ENCODE data around the gene RNF32.
"Not testable (repeated sequence)": the region's sequence is repeated elsewhere in the genome, so short reads cannot be mapped to it uniquely, and the experiment has no call there.

The RNF32 gene

DNA sequence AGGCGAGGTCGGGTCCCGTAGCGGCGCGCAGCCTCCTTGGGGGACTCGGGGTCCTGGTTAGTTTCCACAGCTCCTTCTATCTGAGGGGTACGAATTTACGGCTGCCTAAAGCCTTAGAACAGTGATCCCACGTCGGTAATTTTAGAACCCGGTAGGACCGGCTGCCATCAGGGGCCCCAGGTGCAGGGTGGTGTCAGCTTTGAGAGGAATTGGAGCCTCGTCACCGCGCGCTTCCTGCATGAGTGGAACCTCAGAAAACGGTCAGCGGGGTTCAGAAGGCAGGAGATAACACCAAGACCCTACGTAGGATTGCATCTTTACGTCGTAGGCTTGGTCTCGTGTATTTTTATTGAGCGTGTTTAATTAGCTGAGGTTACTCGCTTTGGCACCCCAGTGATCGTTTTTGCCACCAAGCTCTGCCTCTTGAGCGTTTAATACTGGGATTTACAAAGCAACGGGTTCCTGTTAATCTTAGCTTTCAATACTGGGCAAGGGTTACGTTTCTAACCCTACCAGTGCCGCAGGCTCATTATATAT, 443 bp downstream of the RNF32 start:
- in situ Hi-C loops (cut with MboI; ENCODE audit: low sequenced_read_pairs), result no loop called here

DNA sequence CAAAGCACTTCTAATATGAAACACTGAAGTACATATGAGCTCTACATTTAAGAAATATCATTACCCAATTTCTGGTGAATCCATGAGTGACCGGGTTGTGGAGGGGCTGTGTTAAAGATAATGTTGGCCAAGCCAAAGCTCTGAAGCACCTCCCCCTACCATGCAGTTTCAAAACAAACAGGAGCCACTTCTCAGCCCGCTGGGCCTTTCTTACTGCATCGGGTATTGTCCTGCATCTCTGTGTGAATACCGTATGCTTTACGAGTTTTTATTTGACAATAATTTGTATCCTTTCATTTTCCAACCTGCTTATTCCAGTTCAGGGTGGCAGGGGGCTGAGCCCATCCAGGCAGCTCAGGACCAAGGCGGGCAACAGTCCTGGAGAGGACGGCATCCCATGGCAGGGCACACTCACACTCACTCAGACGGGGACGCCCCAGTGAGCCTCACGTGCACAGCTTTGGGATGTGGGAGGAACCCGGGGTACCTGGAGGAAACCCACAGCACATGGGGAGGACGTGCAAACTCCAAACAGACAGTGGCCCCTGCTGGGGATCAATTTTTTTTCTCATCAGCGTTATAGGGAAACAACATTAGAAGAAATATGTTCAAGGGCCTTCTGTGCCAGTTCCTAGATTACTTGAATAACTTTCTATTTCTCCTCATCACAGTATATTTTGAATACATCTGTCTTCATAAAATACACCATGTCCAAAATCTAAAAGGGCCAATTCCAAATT, 1.9 kb downstream of the RNF32 start:
- in situ Hi-C loops (cut with MboI; ENCODE audit: low sequenced_read_pairs), result no loop called here

DNA sequence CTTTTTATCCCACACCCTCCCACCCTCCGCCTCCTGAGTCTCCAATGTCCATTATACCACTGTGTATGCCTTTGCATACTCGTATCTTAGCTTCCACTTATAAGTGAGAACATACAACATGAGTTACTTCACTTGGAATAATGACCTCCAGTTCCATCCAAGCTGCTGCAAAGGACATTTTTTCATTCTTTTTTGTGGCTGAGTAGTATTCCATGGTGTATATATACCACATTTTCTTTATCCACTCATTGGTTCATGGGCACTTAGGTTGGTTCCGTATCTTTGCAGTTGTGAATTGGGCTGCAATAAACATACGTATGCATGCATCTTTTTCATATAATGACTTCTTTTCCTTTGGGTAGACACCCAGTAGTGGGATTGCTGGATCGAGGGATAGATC, 6.8 kb downstream of the RNF32 start:
- in situ Hi-C loops (cut with MboI; ENCODE audit: low sequenced_read_pairs), result not testable (repeated sequence)

DNA sequence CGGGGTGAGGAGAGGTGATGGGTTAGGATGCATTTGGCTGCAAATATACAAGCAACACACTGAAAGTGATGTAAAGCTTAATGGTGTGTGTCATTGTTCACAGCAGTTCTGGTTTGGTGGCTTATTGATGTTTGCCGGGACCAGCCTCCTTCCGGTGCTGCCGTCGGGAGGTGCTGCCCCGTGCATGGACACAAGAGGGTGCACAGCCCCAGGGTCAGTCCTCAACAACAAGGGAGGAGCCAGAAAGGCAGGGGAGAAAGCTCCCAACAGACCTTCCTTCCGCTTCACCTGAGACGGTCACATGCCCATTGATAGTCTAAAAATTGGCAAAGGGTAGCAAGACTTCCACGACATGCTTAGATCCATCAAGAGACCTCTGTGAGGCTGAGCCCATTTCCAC, 9.5 kb downstream of the RNF32 start:
- in situ Hi-C loops (cut with MboI; ENCODE audit: low sequenced_read_pairs), result no loop called here

DNA sequence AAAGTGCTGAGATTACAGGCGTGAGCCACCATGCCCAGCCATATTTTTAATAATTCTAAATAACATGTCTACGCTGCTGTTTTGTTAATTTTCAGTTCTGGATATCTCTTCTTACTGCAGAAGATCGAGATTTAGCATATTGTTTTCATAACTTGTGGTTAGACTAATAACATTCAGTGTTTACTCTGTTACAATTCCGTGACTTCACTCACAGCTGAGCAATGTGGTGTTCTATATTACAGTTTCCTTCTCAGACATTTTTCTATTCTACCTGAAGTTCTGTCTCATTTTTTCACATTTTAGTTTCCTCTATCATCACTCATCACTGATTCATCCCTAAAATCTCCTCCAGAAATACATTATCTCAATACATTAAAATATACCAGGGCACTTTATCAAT, 10.9 kb downstream of the RNF32 start:
- in situ Hi-C loops (cut with MboI; ENCODE audit: low sequenced_read_pairs), result no loop called here

DNA sequence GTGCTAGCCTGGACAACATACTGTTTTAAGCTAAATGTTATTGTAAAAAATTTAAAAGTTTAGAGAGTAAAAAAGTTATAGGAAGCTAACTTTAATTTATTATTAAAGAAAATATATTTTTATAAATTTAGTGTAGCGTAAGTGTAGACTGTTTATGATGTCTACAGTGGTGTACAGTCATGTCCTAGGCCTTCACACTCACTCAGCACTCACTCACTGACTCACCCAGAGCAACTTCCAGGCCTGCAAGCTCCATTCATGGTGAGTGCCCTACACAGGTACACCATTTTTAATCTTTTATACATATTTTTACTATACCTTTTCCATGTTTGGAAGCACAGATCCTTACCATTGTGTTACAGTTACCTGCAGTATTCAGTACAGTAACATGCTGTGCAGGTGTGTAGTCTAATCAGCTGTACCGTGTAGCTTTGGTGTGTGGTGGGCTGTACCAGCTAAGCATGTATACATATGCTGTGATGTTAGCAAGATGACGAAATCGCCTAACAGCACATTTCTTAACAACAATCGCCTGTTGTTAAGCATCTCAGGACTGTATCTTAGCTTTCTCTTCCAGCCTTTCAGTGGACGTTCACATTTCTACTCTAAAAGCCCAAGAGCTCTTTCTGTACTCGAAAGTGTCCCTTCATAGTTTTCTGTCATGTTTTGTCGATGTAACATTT, 12.5 kb downstream of the RNF32 start:
- in situ Hi-C loops (cut with MboI; ENCODE audit: low sequenced_read_pairs), result no loop called here

DNA sequence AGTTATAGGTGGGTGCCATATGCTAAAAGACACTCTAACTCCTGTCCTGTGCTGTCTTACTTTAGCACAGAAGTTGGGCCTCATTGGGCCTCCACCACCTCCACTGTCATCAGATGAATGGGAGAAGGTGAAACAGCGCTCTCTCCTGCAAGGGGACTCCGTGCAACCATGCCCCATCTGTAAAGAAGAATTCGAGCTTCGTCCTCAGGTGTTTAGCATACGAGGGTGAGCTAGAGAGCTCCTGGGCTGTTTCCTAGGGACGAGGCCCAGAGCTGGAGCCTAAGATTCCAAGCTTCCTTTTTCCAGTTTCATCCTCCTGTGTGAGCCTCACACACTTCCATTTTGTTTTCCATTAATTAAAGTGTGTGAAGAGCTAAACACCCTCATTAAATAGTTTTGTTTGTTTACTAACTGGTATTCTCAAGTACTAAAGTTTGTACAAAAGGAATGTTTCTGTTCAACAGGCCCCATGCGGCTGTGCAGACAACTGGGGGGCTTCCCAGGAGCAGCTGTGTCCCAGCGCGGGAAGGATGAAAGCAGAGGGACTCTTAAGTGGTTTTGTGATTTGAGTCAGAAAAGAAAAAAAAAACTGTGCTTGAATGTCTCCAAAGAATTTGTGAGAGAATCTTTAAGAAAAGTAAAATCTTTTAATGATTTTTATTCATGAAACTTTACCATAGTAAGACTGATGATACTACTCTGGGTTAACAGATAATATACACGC, 14.1 kb downstream of the RNF32 start:
- in situ Hi-C loops (cut with MboI; ENCODE audit: low sequenced_read_pairs), result no loop called here

DNA sequence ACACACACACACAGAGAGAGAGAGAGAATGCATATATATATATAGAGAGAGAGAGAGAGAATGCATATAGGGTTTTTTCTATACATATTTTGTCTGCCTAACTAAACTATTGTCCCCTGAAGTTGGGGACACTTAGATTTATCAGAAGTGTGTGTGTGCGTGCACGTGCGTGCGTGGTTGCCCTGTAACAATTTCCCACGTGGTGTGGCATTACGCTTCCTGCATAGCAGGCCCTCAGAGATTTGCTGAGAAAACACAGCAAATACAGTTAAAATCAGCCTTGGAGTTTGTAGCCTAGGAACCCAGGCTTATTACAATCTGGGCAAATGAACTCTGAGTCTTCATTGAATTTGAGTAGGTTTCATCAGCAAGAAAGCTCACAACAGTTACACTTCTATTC, 14.7 kb downstream of the RNF32 start:
- in situ Hi-C loops (cut with MboI; ENCODE audit: low sequenced_read_pairs), result no loop called here

DNA sequence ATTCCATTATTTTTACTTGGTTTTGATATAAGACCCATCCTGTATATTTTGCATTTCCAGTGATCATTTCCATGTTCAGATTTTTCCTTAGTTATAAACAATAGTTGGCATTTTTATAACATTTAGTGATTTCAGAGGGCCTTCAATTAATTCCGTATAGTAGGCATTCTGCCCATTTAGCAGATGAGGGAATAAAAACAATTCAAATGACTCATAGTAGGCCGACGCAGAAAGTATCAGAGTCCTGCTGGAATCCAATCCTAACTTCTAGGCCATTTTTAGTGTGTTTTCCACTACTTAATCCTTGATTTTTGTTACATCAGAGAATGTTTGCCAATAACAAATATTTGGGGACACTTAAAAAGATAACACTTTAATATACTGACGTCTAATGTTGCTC, 15.4 kb downstream of the RNF32 start:
- in situ Hi-C loops (cut with MboI; ENCODE audit: low sequenced_read_pairs), result no loop called here

DNA sequence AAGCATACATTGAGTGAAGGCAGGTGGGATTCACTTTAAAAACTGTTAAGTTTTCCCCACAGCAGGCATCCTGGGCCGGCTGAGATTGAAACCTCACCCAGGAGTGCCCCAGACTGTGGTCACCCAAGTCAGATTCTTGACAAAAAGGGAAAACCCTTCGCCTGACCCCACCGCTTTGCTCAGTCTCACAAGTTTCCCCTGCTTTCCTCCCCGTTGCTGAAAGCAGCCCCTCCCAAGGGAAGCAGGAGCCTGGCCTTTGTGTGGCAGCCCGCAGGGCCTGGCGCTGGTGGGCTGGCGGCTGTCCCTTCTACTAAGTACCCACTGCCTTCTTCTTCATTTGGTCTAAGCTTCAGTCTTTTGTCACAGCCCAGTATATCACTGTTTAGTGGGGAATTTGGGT, 16.0 kb downstream of the RNF32 start:
- in situ Hi-C loops (cut with MboI; ENCODE audit: low sequenced_read_pairs), result no loop called here

DNA sequence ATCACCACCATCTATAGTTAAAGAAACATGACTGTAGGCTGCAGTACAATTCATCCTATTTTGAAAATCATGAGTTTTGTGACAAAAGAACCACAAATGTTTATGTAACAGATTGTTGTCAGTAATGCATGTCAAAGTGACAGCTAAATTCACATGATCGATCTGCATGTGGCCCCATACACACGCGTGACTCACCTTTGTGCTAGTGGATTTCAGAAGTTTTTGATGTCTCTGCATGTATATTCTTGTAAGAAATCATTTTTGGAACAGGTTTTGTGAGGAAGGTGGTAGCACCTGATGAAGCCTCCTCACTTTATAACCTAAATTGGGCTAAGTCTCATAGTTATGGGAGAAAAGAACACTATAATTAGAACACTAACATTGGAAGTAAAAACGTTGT, 17.1 kb downstream of the RNF32 start:
- in situ Hi-C loops (cut with MboI; ENCODE audit: low sequenced_read_pairs), result no loop called here

DNA sequence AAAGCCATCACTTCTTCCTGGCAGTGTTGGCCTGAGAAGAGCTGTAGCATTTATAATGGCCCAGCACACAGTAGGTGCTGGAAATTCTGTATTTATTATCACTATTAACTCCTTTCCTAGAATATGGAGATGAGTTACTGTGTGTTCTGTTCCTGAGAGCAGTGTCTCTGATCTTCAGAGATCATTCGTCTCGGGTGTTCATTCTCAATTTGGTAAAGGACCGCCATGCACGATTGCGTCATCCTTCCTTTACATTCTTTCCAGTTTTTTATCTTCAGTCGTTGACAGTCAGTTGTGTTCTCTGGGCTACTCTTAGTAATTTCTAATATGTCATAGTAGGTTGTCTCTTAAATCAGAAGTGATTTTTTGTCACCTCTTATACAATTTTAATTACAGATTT, 18.6 kb downstream of the RNF32 start:
- in situ Hi-C loops (cut with MboI; ENCODE audit: low sequenced_read_pairs), result no loop called here

DNA sequence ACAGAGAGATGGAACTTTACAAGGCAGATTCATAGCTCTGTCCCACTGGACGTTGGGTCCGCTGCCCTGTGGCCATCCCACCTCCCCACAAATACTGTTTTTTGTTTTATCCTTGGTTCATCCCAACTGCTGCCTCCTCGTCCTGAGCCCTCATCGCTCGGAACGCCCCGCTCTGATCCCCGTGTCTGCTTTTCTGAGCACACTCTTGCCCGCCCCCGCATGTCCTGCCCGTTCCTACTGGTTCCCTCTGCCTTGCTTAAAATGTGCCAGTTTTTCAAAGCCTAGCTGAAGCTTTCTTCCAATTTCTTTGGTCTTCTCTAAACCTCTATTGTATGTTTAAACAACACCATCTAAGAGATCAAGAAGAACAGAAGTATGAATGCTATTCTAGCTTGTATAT, 19.4 kb downstream of the RNF32 start:
- in situ Hi-C loops (cut with MboI; ENCODE audit: low sequenced_read_pairs), result no loop called here

DNA sequence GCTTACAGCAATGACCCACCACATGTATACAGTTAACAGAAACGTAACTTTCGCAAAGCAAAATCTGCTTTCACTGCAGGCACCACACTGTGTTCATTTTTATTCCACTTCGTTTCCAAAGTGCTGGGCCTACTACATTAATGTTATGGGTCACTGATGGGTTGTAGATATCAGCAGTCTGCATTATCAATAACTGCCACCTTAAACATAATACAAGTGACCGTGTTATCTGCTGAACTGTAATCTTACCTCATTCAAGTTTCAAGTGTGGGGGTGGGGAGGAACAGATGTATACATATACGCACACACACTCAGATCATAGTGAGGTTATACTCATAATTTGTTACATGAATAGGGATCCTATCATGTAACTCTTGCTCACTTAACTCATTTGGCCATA, 21.1 kb downstream of the RNF32 start:
- in situ Hi-C loops (cut with MboI; ENCODE audit: low sequenced_read_pairs), result no loop called here

DNA sequence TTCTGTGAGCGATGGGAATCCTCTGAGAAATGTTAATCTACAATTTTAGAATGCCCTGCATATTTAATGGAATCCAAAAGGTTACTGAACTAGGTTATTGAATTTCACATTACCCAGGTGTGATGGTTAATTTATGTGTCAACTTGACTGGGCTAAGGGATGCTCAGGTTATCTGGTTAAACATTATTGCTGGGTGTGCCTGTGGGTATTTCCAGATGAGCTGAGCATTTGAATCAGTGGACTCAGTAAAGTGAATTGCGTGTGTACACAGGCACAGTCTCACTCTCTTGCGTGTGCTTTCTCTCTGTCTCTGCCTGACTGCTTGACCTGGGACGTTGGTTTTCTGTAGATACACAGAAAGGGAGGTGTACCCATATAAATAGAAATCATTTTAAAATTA, 21.7 kb downstream of the RNF32 start:
- in situ Hi-C loops (cut with MboI; ENCODE audit: low sequenced_read_pairs), result no loop called here

DNA sequence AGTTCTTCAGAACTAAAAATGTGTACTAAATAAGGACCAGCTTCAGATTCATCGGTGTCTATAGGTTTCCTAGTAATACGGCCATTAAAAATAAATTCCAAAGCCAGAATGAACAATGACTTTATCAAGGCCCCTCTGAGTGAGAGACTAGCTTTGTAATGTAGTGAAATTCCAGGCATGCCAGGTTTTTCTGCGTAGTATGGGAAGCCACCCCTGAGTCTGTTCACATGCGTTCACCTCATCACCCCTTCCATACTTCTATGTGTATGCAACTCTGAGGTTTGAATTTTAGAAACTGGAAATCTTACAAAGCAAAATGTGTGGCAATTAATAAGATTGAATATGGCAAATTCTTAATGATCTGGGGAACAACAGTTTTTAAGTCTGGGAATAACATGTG, 24.5 kb downstream of the RNF32 start:
- in situ Hi-C loops (cut with MboI; ENCODE audit: low sequenced_read_pairs), result no loop called here

DNA sequence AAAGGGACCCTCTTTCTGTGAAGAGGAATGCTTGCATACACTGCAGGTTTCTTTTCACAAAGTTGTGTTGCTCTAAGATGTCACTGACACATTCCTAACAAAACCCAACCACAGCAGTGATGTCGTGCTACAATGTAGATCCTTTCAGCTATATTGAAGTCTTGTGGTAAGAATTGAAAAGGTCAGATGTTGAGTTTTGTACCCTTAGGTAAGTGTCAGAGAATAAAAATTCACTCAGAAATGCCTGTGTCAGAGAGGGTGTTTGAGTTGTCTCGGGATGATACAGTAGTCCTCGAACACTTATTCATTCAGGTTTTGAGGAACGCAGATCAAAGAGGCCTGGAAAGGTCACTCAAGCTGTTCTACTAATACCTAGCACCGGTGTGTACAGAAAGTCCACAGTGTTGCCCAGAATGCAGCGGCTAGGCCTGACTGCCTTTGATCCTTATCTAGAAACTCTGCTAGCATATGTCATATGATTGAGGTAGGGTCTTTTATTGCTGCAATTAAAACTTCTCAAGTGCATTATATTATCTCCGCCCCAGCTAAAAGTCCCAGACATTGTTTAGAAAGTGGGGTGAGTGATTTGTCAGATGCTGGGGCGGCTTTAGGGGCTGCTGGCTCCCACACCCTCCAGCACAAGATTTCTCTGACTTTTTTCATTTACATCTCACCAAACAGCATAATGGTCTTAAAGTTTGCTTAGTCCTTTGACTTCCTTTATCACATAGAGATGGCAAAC, 26.0 kb downstream of the RNF32 start:
- in situ Hi-C loops (cut with MboI; ENCODE audit: low sequenced_read_pairs), result no loop called here

DNA sequence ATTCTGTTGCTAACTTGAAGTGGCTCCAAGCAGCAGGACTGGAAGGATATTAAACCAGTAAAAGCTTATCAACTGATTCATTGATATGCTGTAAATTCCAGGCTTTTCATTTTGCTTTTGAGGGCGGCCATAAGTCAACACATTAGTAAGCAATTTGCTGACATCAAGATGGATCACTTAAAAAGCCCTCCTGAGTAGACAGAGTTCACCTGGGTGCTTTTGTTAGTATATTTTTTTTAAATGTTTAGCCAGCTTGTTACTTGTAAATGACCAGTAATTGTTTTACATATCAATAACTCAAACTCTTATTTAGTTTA, 26.5 kb downstream of the RNF32 start:
- in situ Hi-C loops (cut with MboI; ENCODE audit: low sequenced_read_pairs), result no loop called here

DNA sequence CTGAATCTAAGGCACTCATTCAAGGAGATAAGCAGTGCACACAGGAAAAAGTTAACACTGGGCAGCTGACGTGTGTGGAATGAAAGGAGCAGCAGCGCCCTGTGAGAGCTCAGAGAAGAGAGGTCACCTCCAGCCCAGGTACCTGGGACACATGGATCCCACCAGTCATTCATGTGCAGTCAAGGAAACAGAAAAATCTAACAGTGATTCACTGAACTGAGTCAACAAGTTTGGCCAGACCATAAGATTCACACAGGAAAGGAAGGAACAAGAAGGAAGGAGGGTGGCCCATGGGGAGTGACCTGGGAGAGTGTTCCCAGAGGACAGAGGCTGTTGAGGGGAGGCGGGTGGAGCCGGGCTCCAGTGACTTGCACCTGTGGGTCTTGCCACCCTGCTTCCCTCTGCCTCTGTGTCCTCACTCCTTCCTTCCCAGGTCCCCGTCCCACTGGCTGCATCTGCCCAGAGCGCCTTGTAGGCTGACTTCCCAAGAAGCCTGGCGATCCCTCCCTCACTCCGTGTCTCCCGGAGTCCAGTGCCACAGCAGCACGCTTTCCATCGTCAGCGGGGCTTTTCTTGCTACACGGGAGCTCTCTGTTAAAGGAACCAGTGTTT, 27.7 kb downstream of the RNF32 start:
- in situ Hi-C loops (cut with MboI; ENCODE audit: low sequenced_read_pairs), result no loop called here

DNA sequence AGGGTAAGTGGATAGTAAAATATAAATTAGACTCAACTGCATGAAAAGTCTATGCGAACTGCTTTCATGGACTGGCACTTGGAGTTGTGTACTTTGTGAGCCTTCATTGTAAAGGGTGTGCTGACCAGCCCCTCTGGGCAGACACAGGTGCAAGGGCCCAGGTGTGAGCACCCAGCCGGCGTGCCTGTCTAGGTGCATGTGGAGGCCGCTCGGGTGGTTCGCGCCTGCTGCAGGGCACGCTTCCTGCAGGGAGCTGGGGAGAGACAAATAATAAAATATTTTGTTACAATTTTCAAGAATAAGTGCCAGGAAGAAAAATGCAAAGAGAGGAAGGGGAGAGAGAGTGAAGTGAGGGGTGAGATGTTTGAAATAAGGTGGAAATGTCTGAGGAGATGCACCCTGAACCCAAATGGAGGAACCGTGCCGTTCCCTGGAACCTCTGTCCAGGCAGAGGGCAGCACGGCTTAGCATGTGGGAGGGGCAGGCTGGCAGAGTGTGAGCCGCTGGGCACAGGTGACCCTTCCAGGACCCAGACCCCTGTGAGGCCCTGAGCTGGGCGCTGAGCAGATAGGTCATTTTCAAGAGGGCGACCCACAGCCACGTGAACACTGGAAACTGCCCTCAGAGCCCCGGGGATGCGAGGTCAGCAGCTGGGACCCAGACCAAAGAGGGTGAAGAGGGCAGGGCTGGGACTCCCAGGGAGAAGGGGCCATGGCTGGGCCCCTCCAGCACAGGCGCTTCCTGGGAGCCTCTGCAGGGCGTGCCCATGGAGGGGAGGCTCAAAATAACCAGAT, 28.7 kb downstream of the RNF32 start:
- in situ Hi-C loops (cut with MboI; ENCODE audit: low sequenced_read_pairs), result no loop called here

Data from HL-60/S4 treated with retinoic acid at 250 ng/mL for 4 days and 3 days (cell line).